A549 (cell line): ENCODE results near the gene TSNAX.

ENCODE experiments used
- CBX2 ChIP-seq: fragments of 200-600 bp; sonication (generic); IDR thresholded peaks from 2 replicates; pipeline ENCODE4 v1.6.1; 2016; ENCODE audit warnings: low read depth, mild to moderate bottlenecking, borderline replicate concordance
- CHD2 ChIP-seq: fragments of 150-350 bp; IDR thresholded peaks from 2 replicates; pipeline ENCODE4 v1.6.1; 2014; ENCODE audit warnings: low read length; ENCODE audit not compliant: partially characterized antibody
- CHD4 ChIP-seq: fragments of 200-600 bp; sonication (generic); IDR thresholded peaks from 2 replicates; pipeline ENCODE4 v1.6.1; 2016; ENCODE audit warnings: antibody characterized with exemption, mild to moderate bottlenecking, borderline replicate concordance
- EP300 ChIP-seq, 2 experiments: fragments of >200 bp; sonication (Bioruptor Twin); formaldehyde crosslinking; IDR thresholded peaks; 2 replicates in 1 of 2; 3 replicates in 1 of 2; pipeline ENCODE4 v1.6.1; 2016 to 2017
- MAFK ChIP-seq: fragments of 450-650 bp; IDR thresholded peaks from 2 replicates; pipeline ENCODE4 v1.6.1; 2014; ENCODE audit not compliant: partially characterized antibody
- MAZ ChIP-seq: fragments of 150-350 bp; IDR thresholded peaks from 2 replicates; pipeline ENCODE4 v1.6.1; 2014; ENCODE audit warnings: antibody characterized with exemption, low read depth, low read length, borderline replicate concordance
- NFE2L2 ChIP-seq: fragments of 150-350 bp; conservative IDR thresholded peaks from 2 replicates; pipeline ENCODE4 v1.6.1; 2014; ENCODE audit warnings: low read length
- NR3C1 ChIP-seq: fragments of >200 bp; sonication (Bioruptor Twin); formaldehyde crosslinking; IDR thresholded peaks from 3 replicates; pipeline ENCODE4 v1.6.1; 2017
- POLR2A ChIP-seq: IDR thresholded peaks from 2 replicates; pipeline ENCODE4 v1.6.1; 2012; ENCODE audit warnings: mild to moderate bottlenecking, low read length
- RAD21 ChIP-seq, 2 experiments: fragments of >200 bp in 1 of 2; sonication (Bioruptor Twin) in 1 of 2; formaldehyde crosslinking in 1 of 2; IDR thresholded peaks in 1 of 2; conservative IDR thresholded peaks in 1 of 2; 2 replicates in 1 of 2; 3 replicates in 1 of 2; pipeline ENCODE4 v1.6.1; 2012 to 2018; ENCODE audit warnings: inconsistent platforms in 1 of 2
- TF ChIP-seq, protein P1 (sequence below): fragments of >200 bp; sonication (Bioruptor Twin); formaldehyde crosslinking; IDR thresholded peaks from 3 replicates; pipeline ENCODE4 v1.5.1; 2016
- TF ChIP-seq, protein P2 (sequence below): fragments of 200-600 bp; sonication (generic); IDR thresholded peaks from 2 replicates; pipeline ENCODE4 v1.6.1; 2016; ENCODE audit warnings: antibody characterized with exemption, mild to moderate bottlenecking, moderate library complexity

DNA sequence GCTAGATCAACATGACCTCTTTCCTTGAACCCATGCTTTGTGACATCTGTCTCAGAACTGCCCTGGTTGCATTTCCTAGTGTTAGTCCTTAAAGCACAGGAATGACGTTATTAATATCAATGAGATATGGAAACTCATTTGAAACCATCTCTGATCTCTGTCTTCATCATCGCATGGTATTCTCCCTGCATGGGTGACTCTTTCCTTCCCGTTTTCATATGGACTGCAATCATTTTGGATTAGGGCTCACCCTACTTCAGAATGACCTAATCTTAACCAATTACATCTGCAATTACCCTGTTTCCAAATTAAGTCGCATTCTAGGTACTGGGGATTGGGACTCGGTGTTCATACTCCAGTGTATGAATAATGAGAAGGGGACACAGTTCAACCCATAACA lies 56.5 kb downstream of the TSNAX start:
- TF ChIP-seq CBX2 (no peak), MAZ (no peak), RAD21 (conservative IDR thresholded peaks at IDR 0.05 in 1 of 2, IDR thresholded peaks at IDR 0.05 in 1 of 2) (no peak), MAFK (no peak), POLR2A (no peak), NFE2L2 (no peak), NR3C1 (no peak), EP300 (IDR thresholded peaks at IDR 0.05) (no peak), CHD2 (no peak), CHD4 (no peak)
- TF ChIP-seq, protein P1, sequence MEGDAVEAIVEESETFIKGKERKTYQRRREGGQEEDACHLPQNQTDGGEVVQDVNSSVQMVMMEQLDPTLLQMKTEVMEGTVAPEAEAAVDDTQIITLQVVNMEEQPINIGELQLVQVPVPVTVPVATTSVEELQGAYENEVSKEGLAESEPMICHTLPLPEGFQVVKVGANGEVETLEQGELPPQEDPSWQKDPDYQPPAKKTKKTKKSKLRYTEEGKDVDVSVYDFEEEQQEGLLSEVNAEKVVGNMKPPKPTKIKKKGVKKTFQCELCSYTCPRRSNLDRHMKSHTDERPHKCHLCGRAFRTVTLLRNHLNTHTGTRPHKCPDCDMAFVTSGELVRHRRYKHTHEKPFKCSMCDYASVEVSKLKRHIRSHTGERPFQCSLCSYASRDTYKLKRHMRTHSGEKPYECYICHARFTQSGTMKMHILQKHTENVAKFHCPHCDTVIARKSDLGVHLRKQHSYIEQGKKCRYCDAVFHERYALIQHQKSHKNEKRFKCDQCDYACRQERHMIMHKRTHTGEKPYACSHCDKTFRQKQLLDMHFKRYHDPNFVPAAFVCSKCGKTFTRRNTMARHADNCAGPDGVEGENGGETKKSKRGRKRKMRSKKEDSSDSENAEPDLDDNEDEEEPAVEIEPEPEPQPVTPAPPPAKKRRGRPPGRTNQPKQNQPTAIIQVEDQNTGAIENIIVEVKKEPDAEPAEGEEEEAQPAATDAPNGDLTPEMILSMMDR: no peak
- TF ChIP-seq, protein P2, sequence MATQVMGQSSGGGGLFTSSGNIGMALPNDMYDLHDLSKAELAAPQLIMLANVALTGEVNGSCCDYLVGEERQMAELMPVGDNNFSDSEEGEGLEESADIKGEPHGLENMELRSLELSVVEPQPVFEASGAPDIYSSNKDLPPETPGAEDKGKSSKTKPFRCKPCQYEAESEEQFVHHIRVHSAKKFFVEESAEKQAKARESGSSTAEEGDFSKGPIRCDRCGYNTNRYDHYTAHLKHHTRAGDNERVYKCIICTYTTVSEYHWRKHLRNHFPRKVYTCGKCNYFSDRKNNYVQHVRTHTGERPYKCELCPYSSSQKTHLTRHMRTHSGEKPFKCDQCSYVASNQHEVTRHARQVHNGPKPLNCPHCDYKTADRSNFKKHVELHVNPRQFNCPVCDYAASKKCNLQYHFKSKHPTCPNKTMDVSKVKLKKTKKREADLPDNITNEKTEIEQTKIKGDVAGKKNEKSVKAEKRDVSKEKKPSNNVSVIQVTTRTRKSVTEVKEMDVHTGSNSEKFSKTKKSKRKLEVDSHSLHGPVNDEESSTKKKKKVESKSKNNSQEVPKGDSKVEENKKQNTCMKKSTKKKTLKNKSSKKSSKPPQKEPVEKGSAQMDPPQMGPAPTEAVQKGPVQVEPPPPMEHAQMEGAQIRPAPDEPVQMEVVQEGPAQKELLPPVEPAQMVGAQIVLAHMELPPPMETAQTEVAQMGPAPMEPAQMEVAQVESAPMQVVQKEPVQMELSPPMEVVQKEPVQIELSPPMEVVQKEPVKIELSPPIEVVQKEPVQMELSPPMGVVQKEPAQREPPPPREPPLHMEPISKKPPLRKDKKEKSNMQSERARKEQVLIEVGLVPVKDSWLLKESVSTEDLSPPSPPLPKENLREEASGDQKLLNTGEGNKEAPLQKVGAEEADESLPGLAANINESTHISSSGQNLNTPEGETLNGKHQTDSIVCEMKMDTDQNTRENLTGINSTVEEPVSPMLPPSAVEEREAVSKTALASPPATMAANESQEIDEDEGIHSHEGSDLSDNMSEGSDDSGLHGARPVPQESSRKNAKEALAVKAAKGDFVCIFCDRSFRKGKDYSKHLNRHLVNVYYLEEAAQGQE: no peak
